Activated T-cell treated with anti-CD3 and anti-CD28 coated beads for 48 hours (primary cell): Measurements from ENCODE around the gene WFS1.

ENCODE experiments used
- DNase-seq: peaks from one replicate; pipeline ENCODE4 v3.0.0-alpha.2; 2020; ENCODE audit warnings: low read depth

Gene WFS1

DNA sequence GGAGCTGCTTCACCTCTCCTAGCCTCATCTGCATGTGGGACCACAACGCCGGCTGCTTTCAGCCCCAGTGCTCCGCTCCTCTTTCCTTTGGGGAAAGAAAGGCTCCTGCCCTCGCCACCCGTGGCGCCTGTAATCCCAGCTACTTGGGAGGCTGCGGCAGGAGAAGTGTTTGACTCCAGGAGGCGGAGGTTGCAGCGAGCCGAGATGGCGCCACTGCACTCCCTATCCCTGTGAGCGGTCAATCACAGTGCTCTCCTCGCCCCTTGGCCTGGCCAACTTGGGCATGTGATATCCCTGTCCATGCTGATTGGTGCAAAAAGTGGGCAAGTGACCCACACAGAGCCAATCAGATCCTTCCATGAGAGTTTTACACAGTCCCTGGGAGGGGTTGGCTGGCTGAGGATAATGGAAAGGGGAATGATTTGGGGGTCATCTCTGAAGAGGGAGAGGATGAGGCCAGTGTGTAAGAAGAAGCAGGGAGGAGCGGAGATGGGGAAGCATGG lies 56.2 kb downstream of the WFS1 start:
- no peak for DNase-seq

- no peak for DNase-seq
These were observed 56.8 kb downstream of the WFS1 start for GRCh38 chr4:6326312-6327060.

DNA sequence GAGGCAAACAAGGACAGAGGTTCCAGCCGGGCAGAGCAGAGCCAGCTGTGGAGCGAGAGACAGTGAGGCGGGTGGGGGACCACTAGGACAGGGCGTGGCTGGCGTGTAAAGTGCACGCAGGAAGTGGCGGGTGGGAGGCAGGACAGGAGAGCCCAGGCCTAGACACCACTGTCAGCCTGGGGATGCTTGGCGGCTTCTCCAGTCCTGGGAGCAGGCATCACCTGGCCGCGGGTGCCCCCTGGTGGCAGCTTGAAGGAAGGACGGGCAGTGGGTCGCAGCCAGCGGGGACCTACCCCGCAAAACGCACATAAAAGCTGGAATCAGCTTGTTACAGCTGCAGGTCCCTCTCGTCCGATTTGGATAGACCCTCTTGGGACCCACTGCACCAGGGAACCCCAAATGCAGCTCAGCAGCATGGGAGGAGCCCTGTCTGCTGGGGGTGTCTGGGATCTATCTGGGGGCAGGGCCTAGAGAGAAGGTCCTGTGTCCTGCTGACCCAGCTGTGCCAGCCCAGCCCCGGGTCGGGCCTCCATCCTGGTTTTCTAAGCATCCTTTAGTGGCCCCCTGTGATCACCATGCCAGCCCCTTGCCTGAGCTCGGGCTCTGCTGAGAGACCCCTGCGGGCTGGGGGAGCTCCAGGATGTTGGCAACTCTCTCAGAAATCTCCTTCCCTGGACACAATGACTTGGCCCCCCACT lies 57.7 kb downstream of the WFS1 start:
- peak; percentile 70 for DNase-seq

GRCh38 chr4:6328526-6328925 lies 58.9 kb downstream of the WFS1 start:
- no peak for DNase-seq

DNA sequence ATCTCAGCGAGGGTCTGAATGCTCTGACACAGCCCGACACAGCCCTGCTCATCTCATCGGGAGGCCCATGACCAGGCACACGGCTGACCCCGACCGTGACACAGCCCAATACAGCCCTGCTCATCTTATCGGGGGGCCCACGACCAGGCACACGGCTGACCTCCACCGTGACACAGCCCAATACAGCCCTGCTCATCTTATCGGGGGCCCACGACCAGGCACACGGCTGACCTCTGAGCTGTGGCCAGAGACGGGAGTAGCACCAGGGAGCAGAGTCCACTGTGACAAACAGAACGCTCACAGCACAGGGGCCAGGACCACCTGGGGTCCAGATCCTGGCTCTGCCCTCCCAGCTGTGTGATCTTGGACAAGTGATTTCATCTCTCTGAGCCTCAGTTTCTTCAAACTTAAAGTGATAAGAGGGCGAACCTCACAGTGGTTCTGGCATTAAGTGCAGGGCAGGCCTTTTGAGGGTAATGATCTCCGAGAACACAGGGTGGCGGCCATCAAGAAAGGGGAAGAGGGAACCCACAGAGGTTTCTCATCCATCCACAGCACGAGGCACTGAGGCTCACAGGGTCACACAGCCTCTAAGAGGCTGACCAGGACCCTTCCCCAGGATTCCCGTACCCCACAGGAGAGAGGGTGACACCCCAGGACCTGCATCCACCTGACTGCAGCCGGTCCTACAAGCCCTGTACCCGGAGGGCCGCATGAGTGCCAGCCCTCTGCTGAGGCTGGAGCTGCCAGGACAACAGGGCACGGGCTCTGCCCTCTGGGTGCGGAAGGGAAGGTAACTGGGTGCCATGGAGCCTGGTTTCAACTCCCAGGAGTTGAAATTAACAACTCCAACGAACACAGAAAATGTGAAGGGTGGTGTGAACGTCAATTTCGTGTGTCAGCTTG lies 60.1 kb downstream of the WFS1 start:
- DNase-seq, result no peak

DNA sequence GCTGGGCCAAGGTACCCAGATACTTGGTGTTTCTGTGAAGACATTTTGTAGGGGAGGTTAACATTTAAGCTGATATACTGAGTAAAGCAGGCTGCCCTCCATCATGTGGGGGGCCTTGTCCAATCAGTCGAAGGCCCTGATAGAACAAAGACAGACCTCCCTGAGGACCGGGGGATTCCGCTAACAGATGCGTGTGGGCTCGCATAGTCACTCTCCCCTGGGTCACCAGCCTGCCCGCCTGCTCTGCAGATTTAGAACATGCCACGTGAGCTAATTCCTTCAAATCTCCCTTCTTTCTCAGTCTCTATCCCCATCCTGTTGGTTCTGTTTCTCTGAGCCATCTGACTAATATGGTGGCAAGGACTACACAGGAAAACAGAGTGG lies 60.7 kb downstream of the WFS1 start:
- DNase-seq, result no peak

GRCh38 chr4:6331018-6331417 lies 61.4 kb downstream of the WFS1 start:
- DNase-seq, result no peak

GRCh38 chr4:6331468-6331867 lies 61.8 kb downstream of the WFS1 start:
- no peak for DNase-seq

- no peak for DNase-seq
These were observed 62.5 kb downstream of the WFS1 start for GRCh38 chr4:6332042-6332668.

GRCh38 chr4:6332669-6333050 lies 63.0 kb downstream of the WFS1 start:
- DNase-seq, result no peak

- DNase-seq, result no peak
These were observed 63.9 kb downstream of the WFS1 start for GRCh38 chr4:6333301-6334202.

DNA sequence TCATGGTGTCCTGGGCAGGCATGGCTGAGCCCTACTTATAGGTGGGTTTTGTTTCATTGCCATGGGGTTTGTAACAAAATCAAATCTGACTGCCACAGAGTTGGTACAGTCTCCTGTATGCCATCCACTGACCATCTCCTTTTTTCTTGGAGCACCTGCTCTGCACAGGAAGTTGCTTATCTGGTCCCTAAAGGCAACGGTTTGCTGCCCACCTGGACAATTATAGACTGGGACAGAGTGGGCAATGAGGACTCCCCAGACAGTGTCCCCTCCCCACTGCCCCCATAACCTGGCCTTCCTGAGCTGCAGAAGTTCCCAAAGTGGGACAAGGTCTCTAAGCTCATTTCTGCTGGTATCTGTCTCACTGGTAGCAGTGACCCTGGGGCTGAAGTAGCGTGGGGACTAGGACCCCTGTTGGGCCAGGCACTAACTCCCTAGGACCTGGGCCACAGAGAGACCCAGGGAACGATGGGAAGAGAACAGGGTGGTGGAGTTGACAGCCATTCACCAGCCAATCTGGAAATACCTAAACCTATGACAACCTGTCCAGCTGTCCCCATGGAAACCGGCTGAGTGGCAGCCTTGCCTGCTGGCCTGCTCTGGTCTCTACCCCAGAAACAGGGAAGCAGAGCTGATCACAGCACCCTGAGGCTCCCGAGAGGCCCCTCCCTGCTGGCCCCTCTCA lies 64.7 kb downstream of the WFS1 start:
- DNase-seq, result no peak

- DNase-seq, result no peak
These were observed 65.5 kb downstream of the WFS1 start for GRCh38 chr4:6335040-6335590.

GRCh38 chr4:6336166-6336565 lies 66.5 kb downstream of the WFS1 start:
- no peak for DNase-seq

GRCh38 chr4:6337331-6337935 lies 67.8 kb downstream of the WFS1 start:
- no peak for DNase-seq

DNA sequence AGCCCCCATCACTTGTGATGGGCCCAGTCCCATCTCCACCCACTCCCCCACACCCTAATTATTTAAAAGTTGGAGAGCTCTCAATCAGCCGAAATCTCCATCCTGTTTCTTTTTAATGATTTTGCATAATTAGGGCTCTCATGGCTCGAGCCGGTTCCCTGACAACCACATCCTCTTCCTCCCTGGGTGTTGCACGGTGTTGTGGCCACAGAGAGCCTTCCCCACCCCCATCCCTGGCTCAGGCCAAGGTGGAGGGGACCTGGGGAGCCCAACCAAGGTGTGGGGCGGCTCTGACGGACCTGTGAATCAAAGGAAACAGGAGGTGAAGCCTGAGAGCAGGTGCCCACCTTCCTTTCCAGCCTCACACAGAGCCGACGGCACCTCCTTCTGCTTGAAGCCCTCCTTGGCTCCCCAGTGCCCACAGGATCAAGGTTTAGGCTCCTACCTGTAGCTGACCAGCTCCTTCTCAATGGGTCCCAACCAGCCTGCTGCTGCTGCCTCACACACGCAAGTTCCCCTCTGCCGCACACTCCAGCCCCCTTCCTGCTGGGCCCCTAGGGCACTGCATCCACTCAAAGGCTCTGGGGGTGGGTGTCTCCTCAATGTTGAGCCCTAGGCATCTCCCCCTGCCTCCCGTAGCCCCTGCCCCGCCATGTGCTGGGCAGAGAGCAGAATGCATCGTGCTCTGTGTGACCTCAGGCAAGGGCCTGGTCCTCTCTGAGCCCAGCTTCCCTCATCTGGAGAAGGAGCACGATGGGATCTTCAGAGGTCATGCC lies 68.7 kb downstream of the WFS1 start:
- DNase-seq, result no peak

DNA sequence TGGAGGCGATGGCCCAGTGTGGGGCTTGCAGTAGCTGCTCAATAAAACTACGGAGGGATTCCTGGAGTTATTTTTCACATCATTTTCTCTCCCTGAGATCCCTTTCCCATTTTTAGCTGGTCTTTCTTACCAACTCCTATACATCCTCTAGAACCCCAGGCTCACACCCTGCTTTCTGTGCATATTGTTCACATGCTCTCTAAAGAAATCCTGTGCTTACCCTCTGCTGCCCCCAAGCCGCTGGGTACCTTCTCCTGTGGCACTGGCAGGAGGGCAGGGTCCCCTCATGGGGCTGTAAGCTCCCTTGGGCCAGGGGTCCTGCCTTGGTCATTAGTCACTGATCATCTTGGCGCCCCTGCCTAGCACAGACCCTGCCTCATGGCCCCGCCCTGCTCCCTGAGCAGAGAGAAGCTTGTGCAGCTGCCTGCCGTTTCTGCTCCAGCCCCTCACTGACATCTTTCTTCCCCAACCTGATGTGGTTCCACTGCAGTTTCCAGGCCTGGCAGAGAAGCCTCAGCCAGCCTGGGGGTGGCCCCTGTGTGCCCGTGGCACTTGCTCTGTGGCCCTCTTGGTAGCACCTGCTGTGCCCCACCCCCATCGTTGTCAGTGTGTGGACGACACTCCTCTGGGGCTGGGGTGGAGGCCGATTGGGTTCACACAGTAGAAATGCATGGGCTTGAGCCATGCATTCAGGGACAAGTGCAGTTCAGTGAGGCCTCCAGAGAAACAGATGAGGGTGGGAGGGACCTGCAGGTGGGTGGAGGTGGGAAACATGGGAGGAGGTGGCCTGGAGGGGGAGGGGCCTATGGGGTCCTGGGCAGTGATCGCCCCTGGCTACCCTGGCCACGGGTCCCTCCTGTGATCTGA lies 69.5 kb downstream of the WFS1 start:
- DNase-seq, result no peak
